GM18868 (cell line): ENCODE data around the gene TNFAIP8.

Experiments used
- ATAC-seq: cut with Tn5 transposase; IDR thresholded peaks from one replicate; pipeline ENCODE4 v1.9.1; 2021; ENCODE audit warnings: mild to moderate bottlenecking, moderate library complexity; ENCODE audit not compliant: unreplicated experiment

The TNFAIP8 gene

DNA sequence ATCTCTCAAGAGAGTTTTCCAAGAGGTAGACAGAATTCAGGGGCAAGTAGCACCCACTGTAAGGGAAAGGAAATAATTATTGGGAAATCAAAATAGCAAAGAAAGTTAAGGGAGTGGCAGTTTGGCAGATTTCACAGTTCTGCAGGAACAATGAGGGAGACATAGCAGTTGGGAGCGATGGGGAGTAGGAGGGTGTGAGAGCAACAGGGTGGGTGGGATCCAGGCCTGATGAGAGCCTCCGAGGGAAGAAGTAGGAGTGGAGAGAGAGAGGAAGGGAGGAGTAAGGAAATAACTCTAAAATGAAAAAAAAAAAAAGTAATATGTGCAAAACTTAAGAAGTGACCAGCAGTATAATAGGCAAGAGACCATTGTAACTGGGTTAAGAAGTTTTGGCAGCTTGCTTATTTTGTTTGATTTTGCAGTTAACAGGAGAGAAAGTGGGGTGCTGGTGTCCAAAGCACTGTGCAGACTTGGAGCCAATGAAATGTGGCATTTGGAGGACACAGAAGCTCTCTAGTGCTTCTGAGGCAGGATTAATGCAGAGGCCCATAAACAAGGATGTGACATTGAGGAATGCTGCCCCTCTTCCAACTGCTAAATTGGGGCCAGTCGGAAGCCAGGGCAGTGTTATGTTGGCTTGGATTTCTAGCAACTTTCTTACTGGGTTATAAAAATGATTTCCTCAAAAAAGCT is 10.2 kb downstream of the TNFAIP8 start:
- ATAC-seq: no peak

DNA sequence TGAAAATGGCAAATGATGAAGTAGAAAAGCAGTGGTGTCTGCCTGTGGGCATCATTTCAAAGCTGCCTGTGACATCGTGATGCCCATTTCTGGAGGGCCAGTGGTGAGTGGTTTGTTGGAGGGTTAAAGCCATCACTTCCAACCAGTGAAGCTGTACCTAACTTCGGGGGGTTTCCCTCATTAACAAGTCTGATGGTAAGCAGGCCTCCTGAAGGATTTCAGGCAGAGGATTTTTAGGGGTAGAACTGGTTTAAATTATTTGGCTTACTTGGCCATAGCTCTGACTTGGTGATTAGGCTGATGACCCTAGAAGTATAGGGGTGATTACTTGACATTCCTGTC is 10.7 kb downstream of the TNFAIP8 start:
- ATAC-seq: peak; percentile 28

DNA sequence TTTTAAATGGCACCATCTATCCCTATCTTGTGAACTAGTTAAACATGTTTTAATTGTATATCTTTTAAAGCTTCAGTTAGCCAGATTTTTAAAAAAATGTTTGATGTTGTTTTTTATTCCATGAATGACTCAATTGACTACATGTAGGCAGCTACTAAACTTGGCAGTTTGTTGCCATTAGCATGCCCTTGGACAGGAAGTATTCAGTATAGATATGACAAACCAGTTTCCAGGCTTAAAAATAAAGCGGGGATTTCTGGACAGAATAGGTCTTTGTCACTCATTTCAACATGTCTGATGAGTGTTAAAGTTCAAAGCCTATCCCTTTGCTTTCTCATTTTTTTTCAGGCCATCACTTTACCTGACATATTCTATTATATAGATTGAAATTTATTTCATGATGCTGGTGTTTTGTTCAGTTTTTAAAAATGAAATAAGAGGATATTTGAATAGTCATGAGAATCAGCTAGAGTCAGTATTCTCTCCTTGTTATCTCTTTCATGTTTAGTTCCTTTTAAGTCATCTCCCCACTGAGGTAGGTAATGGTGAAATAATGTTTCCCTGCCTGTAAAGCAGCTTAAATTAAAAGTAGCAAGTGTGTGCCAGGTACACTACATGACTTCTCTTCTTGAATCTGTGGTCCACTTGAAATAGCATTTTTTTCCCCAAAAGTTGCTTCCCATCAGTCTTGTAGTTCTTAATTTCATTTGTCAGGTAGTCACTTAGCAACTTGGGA is 11.9 kb downstream of the TNFAIP8 start:
- ATAC-seq: peak; percentile 80

DNA sequence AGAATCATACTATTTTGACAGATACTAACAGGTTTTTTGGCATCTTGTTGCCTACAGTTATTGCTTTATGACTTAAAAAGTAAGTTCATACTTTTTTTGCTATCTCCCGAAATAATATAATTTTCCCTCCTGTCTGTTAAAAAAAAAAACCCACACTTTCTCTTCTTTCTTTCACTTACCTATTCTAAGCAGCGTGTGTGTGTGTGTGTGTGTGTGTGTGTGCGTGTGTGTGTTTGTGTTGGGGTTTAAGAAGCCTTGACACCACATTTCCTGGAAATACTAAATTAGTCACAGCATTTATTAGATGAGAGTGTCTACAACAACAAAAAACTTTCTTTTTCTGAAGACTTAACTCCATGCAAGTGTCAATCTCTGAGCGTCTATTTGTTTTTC is 12.4 kb downstream of the TNFAIP8 start:
- no peak for ATAC-seq

DNA sequence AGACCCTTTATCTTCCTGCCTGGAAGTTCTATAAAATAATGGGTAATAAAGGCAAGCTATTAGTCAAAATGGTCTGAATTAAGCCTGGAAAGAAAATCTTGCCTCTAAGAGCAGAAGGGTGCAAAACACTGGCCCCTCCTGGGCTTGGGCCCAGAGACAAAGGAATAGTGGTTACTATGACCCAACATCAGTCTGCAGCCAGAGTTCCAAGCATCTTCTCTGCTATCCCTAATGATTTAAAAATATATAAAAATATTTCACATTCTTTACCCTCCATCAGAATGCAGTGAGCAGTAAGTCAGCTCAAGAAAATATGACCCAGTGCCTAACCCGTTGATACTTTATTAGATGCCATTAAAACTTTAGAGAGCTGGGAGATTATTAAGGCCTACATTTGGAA is 14.7 kb downstream of the TNFAIP8 start:
- no peak for ATAC-seq

DNA sequence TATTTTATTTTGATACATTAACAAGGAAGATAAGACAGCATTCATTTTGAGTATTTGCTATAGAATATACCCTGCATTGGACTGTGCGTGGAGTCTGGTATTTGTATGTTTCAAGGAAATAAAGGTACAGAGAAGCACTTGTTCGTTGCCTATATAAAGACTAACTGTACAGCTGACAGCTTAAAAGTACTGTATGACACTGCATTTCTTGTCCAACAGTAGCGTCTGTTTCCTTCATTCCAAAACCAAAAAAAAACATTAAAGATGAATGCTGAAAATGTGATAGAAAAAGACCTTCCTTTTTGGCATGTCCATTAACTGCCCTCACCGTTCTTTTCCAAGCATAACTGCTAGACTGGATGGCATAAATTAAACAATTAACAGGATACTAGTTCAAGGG is 15.3 kb downstream of the TNFAIP8 start:
- ATAC-seq: no peak

DNA sequence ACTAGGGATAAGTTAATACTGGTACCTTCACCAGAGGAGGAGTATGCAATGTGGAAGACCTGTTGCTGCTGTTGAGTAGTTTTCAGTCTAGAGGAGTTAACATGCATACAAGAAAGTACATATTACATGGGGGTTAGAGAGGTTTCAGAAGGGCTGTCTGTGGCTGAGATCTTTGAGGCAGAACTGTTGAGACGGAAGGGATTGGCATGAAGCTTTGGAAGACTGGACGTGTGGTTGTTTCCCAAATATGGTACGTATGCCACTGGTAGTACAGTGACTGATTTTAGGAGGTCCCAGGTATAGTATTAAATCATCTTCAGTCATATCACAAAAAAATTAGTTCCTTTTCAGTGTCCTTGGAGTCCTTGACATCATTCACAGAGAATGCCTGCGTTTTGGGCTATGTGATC is 17.6 kb downstream of the TNFAIP8 start:
- ATAC-seq: peak; percentile 76

DNA sequence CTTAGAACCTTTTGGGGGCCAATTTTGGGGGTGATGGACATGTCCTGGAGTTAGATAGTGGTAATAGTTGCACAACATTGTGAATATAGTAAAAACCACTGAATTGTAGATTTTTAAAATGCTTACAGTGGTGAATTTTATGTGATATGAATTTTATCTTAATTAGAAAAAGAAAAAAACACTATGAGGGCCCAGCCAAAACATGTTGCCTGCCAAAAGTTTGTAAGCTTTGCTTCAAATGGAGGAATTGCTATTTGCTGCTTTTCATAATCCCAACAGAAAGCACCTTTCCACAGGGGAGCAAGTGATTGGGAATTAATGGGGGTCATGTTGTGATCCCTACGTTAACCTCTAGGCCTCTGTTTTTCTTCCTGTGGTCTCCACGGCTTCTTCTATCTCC is 19.1 kb downstream of the TNFAIP8 start:
- no peak for ATAC-seq

DNA sequence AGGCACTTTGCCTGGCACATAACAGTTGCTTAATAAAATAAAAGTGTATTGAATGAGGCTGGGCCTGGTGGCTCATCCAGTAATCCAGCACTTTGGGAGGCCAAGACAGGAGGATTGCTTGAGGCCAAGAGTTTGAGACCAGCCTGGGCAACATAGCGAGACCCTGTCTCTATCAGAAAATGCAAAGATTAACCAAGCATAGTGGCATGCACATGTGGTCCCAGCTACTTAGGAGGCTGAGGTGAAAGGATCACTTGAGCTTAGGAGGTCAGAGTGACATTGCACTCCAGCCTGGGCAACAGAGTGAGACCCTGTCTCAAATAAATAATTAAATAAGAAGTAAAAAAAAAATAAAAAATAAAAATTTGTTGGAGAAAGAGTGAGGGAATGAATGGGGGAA is 21.2 kb downstream of the TNFAIP8 start:
- ATAC-seq: no peak

DNA sequence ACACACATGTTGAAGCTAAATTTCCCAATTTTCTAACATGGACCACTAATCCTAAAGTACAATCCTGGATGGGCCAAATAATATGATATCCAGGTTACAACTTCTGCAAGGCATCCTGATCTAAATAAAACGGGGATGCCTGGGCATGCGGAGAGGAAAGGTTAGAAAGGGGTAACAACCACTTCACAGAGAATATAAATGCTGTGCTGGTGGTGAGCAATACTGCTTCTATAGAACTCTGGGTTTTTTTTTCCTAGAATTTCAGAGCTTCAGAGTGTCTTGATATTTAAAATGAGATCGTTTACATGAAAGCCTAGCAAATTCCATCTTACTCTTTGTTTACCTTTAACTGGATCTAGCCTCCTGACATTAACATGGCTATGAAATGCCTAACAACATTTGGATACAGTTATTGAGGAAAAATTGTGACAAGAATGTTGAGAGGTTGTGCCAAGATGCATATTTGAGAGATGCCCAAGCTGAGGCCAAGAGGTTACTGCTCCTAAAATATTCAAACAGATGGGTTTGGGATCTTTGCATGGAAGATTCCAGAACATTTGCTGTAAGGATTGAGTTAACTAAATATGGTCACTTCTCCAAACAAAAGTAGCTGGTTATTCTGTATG is 22.4 kb downstream of the TNFAIP8 start:
- no peak for ATAC-seq

DNA sequence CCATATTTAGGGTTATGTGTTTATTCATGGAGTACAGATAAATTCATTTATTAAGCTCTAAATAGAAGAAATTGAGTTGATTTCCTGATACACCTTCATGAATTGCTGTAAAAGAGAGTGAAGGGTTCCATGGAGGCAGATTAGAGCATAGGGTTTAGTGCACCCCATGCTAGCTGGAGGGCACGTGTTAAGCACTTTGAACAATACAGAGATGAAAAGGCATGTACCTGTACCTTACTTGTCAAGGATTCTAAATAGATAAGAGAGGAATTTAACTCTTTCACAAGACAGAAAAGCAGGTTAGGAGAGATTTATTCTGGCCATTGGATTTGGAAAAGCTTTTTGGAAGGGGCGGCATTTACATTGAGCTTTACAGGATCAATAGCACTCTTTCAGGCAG is 23.3 kb downstream of the TNFAIP8 start:
- ATAC-seq: no peak

DNA sequence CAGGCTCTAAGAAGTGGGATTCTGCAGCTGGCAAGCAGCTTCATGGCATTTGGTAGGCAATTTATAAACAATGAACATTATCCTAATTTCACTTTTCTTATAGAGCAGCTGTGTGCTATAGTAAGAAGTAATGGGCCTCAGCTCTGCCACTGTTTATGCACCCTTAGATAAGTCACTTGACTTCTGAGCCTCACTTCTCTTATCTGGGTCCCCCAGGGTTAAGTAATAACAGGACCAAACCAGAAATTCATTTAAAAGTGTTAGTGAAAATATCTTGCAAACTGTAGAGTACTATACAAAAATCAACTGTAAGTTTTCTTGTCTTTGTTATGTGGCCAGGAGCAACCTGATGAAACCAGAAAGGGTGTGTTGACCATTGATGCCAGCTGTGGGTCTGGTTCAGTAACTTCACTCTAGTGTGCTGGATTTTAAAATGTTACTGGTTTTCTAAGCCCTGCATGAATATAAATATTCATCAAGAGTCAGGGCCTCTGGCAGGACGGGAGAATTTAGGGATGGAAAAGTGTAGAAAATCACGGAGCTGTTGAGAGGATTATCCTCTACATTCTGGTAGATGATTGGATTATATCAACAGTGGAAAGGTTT is 24.2 kb downstream of the TNFAIP8 start:
- ATAC-seq: peak; percentile 41

DNA sequence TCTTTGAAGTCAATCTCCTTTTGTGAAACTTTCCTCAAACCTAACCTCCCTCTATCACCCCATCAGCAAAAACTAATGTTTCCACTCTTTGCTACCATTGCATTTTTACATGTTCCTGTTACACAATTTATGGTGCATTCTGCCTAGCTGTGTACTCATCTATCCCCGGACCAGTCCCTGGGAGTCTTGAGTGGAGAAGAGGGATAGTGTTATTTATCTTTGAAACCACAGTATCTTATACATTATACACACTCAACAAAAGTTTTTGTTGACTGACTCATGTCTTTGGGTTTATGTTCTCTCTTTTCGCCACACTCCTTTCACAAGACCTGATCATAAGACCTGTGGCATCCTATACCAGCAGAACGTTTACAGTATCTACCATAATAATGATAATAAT is 26.4 kb downstream of the TNFAIP8 start:
- no peak for ATAC-seq

DNA sequence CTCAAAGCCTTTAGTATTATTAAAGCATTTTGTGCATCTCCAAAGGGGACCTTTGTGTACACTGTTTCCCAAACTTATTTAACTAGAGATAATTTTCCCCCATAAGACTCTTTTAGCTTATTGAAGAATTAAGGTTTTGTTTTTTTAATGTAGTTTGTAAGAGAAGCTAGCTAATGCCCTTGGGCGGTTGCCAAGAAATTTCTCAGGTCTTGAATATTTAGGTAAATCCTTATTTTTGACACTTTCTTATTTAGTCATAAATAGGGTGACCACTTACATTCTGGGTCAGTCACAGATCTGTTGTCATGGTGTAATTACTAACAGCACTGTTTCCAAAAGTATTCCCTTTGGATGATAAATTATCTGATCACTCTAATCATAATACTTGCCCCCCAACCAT is 27.2 kb downstream of the TNFAIP8 start:
- no peak for ATAC-seq

DNA sequence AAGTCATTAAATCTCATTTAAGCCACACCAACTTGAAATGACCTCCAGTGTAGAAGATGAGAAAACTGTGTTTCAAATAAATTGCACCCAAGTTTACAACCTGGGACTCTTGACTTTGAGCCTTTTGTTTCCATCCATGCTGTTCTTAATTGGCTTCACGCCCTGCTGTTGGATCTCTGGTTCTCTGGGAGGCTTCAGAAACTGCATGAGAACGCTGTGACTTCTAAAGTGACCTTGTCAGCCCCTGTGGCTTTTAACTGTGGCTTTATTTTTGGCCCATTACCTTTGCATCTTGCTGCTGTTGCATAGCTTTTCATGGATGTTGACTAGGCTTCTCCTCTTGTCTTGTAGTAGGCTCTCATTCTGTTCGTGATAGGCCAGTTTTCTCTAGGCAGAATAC is 29.3 kb downstream of the TNFAIP8 start:
- peak; percentile 49 for ATAC-seq

DNA sequence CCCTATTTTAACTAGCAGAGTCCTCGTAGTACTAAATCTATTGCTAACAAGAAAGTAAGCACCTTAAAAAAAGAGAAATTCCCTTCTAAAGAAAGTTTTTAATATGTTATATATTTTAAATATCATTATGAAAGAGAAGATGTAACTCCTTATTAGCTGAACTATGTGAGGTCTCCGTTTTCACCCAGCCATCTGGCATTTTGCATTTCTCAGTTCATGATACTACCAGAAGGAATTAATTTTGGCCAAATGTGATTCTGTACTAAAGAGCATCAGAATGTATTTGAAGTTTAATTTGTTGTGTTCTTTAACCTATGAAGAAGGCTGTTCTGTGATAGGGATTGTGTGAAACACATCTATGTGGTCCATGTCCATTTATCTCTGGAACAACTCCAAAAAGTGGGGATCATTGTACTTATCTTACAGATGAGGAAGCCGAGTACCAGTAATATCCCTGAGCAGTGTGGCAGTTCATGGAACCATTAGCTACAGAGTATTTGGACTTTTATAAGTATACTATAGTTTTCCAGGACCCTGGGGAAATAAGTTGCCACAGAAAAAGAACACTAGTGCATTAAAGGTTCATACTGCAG is 29.8 kb downstream of the TNFAIP8 start:
- peak; percentile 14 for ATAC-seq

DNA sequence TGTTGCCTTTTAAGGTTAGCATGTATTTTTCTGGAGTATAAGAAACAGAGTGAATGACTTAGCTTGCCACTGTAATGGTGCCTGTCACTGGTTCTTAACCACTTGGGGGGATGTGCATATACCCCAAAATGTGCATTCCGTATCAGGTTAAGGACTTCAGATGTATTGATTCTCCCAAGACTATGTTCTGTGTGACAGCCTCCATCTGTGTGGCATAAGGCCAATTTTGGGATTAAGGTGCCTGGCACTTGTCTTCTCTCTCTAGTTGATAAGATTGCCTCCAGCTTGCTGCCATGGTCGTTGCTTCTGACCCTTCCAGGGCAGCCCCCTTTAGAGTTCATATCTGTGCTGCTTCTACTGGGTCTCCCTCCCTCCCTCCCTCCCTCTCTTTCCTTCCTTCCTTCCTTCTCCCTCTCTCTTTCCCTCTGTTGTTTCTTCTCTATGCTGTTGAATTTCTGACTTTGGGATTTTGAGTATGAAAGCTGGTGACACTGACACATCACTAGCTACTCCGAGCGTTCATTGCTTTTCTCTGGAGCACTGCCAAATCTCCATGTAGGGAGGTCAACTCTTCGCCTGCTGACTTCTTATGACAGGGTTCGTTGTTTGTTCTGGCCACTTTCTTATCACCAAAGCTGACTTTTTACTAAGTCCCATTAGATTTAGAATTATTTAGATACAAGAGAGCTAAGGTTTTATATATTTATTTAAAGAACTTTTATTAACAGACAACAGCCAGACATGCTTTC is 31.0 kb downstream of the TNFAIP8 start:
- ATAC-seq: no peak

DNA sequence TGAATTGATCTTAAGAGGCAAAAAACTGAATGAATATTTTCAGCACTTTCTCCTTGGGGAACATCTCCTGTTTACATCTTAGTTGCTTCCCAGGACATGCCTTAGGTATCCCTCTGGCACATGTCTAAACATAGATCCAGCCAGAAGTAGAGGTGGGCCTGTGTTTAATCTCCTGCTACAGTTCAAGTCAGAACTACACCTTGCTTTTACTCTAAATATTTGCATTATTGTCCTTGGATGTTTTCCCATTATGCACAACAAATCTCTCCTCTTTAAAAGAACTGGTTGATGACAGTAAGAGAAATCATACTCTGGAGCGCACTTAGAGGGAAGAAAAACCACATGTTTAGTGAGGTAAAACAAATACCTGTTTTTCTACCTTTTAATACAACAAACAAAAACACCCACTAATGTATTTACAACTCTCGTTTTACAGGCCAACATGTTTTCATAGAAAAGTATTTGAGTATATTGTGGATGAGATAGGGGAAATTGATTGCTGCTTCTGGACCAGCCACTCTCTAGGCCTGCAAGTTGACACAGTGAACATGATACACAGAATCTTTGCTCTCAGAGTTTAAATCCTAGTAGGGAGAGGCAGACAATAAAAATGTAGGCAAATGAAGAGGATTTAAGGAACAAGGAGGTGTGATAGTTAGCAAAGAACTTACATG is 32.3 kb downstream of the TNFAIP8 start:
- ATAC-seq: no peak

DNA sequence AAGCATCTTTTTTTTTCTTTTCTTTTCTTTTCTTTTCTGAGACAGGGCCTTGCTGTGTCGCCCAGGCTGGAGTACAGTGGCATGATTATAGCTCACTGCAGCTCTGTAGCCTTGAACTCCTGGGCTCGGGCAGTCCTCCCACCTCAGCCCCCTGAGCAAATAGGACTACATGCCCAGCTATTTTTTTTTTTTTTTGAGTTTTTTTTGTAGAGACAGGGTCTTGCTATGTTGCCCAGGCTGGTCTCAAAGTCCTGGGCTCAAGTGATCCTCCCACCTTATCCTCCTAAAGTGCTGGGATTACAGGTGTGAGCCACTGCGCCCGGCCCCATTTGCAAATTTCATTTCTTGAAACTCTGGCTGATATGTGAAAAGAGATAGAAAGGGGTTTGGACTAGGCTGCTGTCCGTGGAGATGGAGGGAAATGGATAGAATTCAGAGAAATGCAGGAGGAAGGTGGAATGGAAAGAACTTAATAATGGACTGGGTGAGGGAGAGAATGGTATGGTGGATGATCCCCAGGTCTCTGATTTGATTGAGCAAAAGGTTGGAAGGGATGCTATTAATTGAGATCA is 32.9 kb downstream of the TNFAIP8 start:
- ATAC-seq: no peak
